GM18520 (cell line): ENCODE data around the gene MAP1B.
"Not testable (repeated sequence)": the region's sequence is repeated elsewhere in the genome, so short reads cannot be mapped to it uniquely, and the experiment has no call there.

Experiments used
- ATAC-seq: cut with Tn5 transposase; IDR thresholded peaks from one replicate; pipeline ENCODE4 v1.9.1; 2021; ENCODE audit not compliant: unreplicated experiment

Gene MAP1B

GRCh38 chr5:72107131-72107900 is at the start of gene MAP1B:
TSS of gene MAP1B (plus strand) at chr5:72107475. CDS start at chr5:72107532, 57 bp downstream.
- no peak for ATAC-seq

GRCh38 chr5:72057816-72058215 is 49.5 kb upstream of the MAP1B start:
- ATAC-seq, result no peak

DNA sequence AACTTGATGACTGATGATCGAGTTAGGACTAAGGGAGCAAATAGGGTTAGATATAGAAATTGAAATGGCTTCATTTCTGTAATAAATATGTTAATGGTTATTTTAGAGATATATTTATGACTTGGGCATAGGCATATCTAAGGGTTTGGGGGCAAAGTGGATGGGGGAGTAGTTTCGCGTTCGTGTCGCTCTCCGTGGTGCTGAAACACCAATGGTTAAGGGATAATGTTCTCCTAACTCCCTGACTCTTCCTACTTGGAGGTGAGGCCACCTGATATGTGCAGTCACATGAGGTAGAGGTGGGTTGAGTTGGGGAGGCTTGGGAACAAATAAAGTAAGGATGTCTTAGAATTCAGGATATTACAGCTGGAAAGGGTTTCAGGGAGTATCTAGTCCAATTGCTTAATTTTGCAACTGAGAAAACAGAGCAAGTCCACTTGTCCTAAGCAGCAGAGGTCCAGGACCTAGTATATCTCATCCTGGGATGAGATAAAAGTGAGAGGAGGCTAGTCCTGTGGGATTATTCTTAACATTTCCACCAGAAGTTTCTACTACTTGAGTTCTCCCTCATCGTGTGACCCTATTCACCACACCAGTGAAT is 44.0 kb upstream of the MAP1B start:
- ATAC-seq, result no peak

DNA sequence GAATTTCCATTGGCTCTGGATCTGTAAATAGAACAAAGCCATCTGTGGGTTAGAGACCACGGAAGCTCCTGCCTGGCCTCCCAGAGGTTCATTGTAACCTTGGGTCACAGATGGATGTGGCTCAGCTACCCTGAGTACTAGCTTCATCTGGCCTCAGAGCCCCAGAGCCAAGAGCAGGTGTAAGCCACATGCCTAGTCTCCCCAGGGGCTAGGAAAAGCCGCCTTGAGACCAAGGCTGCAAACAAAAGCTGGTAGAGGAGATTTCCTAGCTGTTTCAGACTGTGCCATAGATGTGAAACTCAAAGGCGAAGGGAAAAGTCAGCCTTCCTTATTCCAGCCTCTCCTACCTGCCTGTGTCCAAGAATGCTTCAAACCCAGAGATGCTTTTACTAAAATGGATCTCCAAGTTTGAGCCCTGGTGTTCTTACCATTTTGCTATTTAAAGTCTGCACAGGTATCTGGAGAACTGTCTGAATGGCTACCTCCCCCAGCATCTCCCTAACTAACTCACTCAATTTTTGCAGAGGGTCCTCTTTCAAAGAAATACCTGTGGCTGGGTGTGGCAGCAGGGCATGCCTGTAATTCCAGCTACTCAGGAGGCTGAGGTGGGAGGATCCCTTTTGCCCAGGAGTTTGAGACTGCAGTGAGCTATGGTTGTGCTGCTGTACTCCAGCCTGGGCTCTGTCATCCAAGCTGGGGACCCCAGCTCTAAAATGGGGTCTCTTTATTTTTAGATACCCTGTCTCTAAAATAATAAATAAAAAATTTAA is 42.3 kb upstream of the MAP1B start:
- ATAC-seq, result no peak

GRCh38 chr5:72065751-72066255 is 41.5 kb upstream of the MAP1B start:
- no peak for ATAC-seq

DNA sequence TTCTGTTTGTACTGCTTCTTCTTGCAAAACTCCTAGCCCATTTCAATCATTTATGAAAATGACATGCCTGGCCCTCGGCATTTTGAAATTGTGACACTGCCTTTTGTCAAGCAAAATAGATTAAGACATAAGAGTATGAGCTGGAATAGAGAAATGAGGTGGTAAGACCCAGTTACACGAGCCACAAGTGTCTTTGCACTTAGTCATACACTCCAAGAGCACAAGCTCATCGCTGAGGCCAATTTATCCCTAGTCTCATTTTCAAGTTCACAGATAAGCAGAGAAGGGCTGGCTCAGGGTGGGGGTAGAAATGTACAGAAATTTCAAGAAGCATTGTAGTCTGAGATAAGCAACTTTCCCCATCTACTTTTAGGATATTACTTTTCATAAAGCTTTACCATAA is 40.6 kb upstream of the MAP1B start:
- no peak for ATAC-seq

- no peak for ATAC-seq
Observed at GRCh38 chr5:72067682-72068470, 39.4 kb upstream of the MAP1B start.

GRCh38 chr5:72070529-72070928 is 36.7 kb upstream of the MAP1B start:
- no peak for ATAC-seq

- ATAC-seq, result no peak
Observed at GRCh38 chr5:72071906-72072305, 35.4 kb upstream of the MAP1B start.

- ATAC-seq, result no peak
Observed at GRCh38 chr5:72074251-72074650, 33.0 kb upstream of the MAP1B start.

DNA sequence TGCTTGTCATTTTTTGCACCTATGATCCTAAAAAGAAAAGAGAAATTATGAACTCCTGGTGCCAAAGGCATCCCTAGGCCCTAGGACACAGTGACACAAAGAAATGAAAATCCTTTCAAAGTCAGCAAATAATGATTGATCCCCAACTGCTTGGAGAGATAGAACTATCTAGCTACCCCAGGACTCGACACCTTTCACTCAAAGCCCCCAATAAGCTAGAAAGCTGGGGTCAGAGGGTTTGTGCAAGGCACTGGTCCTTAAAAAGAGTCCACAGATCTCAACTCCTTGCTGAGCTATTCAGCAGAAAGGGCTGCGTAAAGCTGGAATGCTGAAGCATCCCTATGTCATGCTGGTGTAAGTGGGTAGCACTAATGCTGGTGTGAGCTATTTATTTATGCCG is 31.8 kb upstream of the MAP1B start:
- ATAC-seq, result no peak

- ATAC-seq, result no peak
Observed at GRCh38 chr5:72076621-72077300, 30.5 kb upstream of the MAP1B start.

GRCh38 chr5:72077390-72077789 is 29.9 kb upstream of the MAP1B start:
- ATAC-seq, result no peak

GRCh38 chr5:72079288-72079687 is 28.0 kb upstream of the MAP1B start:
- no peak for ATAC-seq

DNA sequence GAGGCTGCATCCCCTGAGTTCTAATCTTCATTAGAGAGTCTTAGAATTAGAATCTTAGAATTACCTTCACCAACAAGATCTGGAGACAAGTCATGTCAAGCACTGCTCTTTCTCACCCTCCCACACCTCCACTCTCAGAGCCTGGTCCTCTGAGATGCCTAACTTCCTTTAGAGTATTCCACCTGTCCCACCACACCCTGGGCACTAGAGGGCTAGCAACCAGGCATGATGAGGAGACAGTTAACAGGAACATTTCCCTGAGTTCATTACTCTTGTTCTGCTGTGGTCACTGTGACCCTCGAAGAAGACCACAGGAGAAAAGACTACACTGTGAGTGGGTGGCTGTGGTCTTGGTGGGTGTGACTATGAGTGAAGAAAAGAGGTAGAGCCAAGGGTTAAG is 25.2 kb upstream of the MAP1B start:
- no peak for ATAC-seq

GRCh38 chr5:72084876-72085275 is 22.4 kb upstream of the MAP1B start:
- no peak for ATAC-seq

DNA sequence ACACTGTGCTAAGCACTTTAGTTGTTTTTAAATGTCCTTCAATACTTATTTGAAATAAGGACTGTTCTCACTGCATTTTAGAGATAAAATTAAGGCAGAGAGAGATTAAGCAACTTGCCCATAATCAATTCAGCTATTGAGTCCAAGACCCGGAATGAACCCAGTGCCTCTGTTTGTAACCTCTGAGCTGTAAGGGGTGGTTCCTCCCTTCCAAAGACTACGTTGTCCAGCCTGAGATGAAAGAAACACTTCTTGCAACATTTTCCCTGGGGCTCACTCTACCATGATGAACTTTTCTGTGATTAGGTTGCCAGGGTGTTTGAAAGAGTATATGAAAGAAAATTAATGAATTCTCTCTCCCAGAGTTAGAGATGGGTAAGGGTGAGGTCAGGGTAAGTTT is 22.0 kb upstream of the MAP1B start:
- ATAC-seq, result no peak

- ATAC-seq, result not testable (repeated sequence)
Observed at GRCh38 chr5:72089713-72090112, 17.6 kb upstream of the MAP1B start.

- ATAC-seq, result no peak
Observed at GRCh38 chr5:72092074-72092473, 15.2 kb upstream of the MAP1B start.

DNA sequence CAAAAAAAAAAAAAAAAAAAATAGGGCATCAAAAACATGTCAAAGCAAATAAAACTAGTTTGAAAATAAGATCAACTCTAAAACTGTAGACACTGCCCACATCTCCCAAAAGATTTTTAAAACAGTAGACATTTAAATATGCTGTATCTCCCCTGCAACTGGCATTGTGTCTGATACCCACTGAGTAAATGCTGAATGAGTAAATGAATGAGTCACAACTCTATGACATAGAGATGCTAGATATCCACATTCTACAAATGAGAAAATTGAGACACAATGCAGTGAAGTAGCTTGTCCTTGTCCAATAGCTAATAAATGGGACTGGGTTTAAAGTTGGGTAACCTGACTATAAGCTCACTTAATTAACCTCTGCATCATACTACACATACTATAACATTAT is 14.1 kb upstream of the MAP1B start:
- no peak for ATAC-seq
